Osteoblast (primary cell): ENCODE data around the gene ABCF2. TPM values are rescaled to one million over a fixed set of nuclear protein-coding genes. Genes with fewer than 3 reads are reported as not detected.

Source experiments
- DNase-seq: peaks from one replicate; pipeline ENCODE4 v3.0.0; 2011; ENCODE audit warnings: low spot score, mixed read lengths; ENCODE audit not compliant: insufficient read length; ENCODE audit errors: missing footprints
- H2AFZ ChIP-seq: 2 replicates; pipeline ENCODE4 v1.6.0; 2011; ENCODE audit warnings: mild to moderate bottlenecking, low read length
- H3K27ac ChIP-seq: 2 replicates; pipeline ENCODE4 v1.5.1; 2011; ENCODE audit warnings: mild to moderate bottlenecking, low read depth, low read length, moderate library complexity
- H3K27me3 ChIP-seq: 2 replicates; pipeline ENCODE4 v1.6.0; 2012; ENCODE audit warnings: mild to moderate bottlenecking, control low read depth, inconsistent platforms, low read length, moderate library complexity; ENCODE audit not compliant: insufficient read depth
- H3K36me3 ChIP-seq: 2 replicates; pipeline ENCODE4 v1.5.1; 2011; ENCODE audit warnings: mild to moderate bottlenecking, low read length, control low read depth, moderate library complexity; ENCODE audit not compliant: insufficient read depth
- H3K4me1 ChIP-seq: 2 replicates; pipeline ENCODE4 v1.5.1; 2011; ENCODE audit warnings: mild to moderate bottlenecking, low read length, control low read depth, moderate library complexity; ENCODE audit not compliant: insufficient read depth
- H3K4me2 ChIP-seq: 2 replicates; pipeline ENCODE4 v1.6.0; 2011; ENCODE audit warnings: mild to moderate bottlenecking, low read length; ENCODE audit not compliant: insufficient read depth
- H3K4me3 ChIP-seq: fragments of 200-600 bp; sonication (generic); 3 replicates; pipeline ENCODE4 v1.5.1; 2012; ENCODE audit warnings: mild to moderate bottlenecking, low read length, inconsistent platforms; ENCODE audit not compliant: insufficient read depth
- H3K79me2 ChIP-seq: 2 replicates; pipeline ENCODE4 v1.6.0; 2012; ENCODE audit warnings: mild to moderate bottlenecking, low read length, control low read depth, inconsistent platforms; ENCODE audit not compliant: insufficient read depth
- H3K9me3 ChIP-seq: 2 replicates; pipeline ENCODE4 v1.5.1; 2011; ENCODE audit warnings: low read depth, low read length, control low read depth
- H4K20me1 ChIP-seq: 2 replicates; pipeline ENCODE4 v1.6.0; 2012; ENCODE audit warnings: mild to moderate bottlenecking, low read length, control low read depth; ENCODE audit not compliant: insufficient read depth
- total RNA-seq: library from RNA; depleted of rRNA; stranded (reverse); fragments of >200 nt; gene quantifications from 2 replicates; pipeline ENCODE4 v1.2.3, GENCODE V29; 2012
- TF ChIP-seq, protein P1 (sequence below): IDR thresholded peaks from 2 replicates; pipeline ENCODE4 v1.5.1; 2011; ENCODE audit warnings: mild to moderate bottlenecking, low read depth, low read length, moderate library complexity; ENCODE audit errors: extremely low read depth

The ABCF2 gene
- total RNA-seq, 1 donor: 65.9 TPM

DNA sequence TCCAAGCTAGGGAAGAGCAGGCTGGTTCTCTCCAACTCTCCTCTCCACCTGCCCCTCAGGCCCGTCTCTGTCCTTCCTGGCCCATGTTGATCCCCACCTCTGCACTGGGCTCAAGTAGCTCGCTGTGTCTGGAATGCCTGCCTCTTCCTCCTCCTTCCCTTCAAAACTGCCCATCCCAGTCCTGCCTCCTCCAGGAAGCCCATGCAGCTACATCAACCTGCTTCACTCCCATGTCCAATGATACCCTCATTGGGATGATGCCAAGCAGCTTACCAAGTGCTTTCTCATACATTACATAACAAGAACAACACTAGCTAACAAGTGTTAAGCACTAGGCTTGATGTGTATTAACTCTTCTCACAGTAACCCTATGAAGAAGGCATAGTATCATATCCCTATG is 48.2 kb downstream of the ABCF2 start:
- no peak overlapping the region for H2AFZ ChIP-seq

GRCh38 chr7:151178236-151178635 is 48.8 kb downstream of the ABCF2 start:
- peak; percentile 78 for DNase-seq
- peaks cover 48% of the 10 kb centered on the region for H3K27me3 ChIP-seq
- TF ChIP-seq, protein P1, sequence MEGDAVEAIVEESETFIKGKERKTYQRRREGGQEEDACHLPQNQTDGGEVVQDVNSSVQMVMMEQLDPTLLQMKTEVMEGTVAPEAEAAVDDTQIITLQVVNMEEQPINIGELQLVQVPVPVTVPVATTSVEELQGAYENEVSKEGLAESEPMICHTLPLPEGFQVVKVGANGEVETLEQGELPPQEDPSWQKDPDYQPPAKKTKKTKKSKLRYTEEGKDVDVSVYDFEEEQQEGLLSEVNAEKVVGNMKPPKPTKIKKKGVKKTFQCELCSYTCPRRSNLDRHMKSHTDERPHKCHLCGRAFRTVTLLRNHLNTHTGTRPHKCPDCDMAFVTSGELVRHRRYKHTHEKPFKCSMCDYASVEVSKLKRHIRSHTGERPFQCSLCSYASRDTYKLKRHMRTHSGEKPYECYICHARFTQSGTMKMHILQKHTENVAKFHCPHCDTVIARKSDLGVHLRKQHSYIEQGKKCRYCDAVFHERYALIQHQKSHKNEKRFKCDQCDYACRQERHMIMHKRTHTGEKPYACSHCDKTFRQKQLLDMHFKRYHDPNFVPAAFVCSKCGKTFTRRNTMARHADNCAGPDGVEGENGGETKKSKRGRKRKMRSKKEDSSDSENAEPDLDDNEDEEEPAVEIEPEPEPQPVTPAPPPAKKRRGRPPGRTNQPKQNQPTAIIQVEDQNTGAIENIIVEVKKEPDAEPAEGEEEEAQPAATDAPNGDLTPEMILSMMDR: no peak

More for the DNA sequence above, 48.2 kb downstream of the ABCF2 start:
- Histone ChIP-seq H3K4me1 (no peaks in the 10 kb centered on the region), H3K79me2 (no peaks in the 10 kb centered on the region), H3K4me2 (no peak overlapping the region), H3K27ac (no peak overlapping the region), H3K36me3 (no peaks in the 10 kb centered on the region), H4K20me1 (peaks cover 3% of the 10 kb centered on the region), H3K4me3 (no peak overlapping the region), H3K27me3 (peaks cover 46% of the 10 kb centered on the region), H3K9me3 (no peaks in the 10 kb centered on the region)
- TF ChIP-seq, protein P1: no peak
- peak; percentile 65 for DNase-seq

GRCh38 chr7:151177310-151177709 is 49.7 kb downstream of the ABCF2 start:
- H3K4me2 ChIP-seq: no peak overlapping the region
- DNase-seq: peak; percentile 79
- no peak overlapping the region for H3K27ac ChIP-seq
- H4K20me1 ChIP-seq: peaks cover 3% of the 10 kb centered on the region
- no peaks in the 10 kb centered on the region for H3K9me3 ChIP-seq
- no peak overlapping the region for H3K4me3 ChIP-seq
- H2AFZ ChIP-seq: no peak overlapping the region
- H3K79me2 ChIP-seq: no peaks in the 10 kb centered on the region
- H3K36me3 ChIP-seq: no peaks in the 10 kb centered on the region
- peaks cover 54% of the 10 kb centered on the region for H3K27me3 ChIP-seq
- TF ChIP-seq, protein P1: no peak
- H3K4me1 ChIP-seq: no peaks in the 10 kb centered on the region

More at GRCh38 chr7:151178236-151178635, 48.8 kb downstream of the ABCF2 start:
- Histone ChIP-seq H4K20me1 (peaks cover 3% of the 10 kb centered on the region), H2AFZ (no peak overlapping the region), H3K9me3 (no peaks in the 10 kb centered on the region), H3K27ac (no peak overlapping the region), H3K79me2 (no peaks in the 10 kb centered on the region), H3K4me2 (no peak overlapping the region), H3K36me3 (no peaks in the 10 kb centered on the region), H3K4me1 (no peaks in the 10 kb centered on the region), H3K4me3 (no peak overlapping the region)

- Histone ChIP-seq H3K36me3 (no peaks in the 10 kb centered on the region), H2AFZ (no peak overlapping the region), H3K4me3 (no peak overlapping the region), H3K4me2 (no peak overlapping the region), H3K27ac (no peak overlapping the region), H3K9me3 (no peaks in the 10 kb centered on the region), H4K20me1 (peaks cover 3% of the 10 kb centered on the region), H3K79me2 (no peaks in the 10 kb centered on the region), H3K27me3 (peaks cover 60% of the 10 kb centered on the region), H3K4me1 (no peaks in the 10 kb centered on the region)
- DNase-seq: no peak
- TF ChIP-seq, protein P1: no peak
These were observed 50.6 kb downstream of the ABCF2 start for GRCh38 chr7:151176401-151176800.
